Neural cell (in vitro differentiated cells): Measurements from ENCODE around the gene SIL1. TPM values are rescaled to one million over a fixed set of nuclear protein-coding genes. Genes with fewer than 3 reads are reported as not detected.

Source experiments
- H2AFZ ChIP-seq: fragments of 200-600, 300-800 bp; sonication (generic), shearing (Covaris generic); 2 replicates; pipeline ENCODE4 v1.6.0; 2014; ENCODE audit warnings: low read depth, mild to moderate bottlenecking, antibody characterized with exemption, low read length, moderate library complexity
- H3F3A ChIP-seq: fragments of 200-600 bp; shearing (Covaris generic); 2 replicates; pipeline ENCODE4 v1.6.1; 2016; ENCODE audit warnings: mild to moderate bottlenecking, moderate library complexity, mixed read lengths, antibody characterized with exemption, low read length; ENCODE audit not compliant: insufficient read depth, poor library complexity, severe bottlenecking
- H3K27ac ChIP-seq: fragments of 200-600, 300-800 bp; sonication (generic), shearing (Covaris generic); 2 replicates; pipeline ENCODE4 v1.5.1; 2014; ENCODE audit warnings: mild to moderate bottlenecking, low read length, moderate library complexity
- H3K27me3 ChIP-seq: fragments of 300-800, 200-600 bp; sonication (generic), shearing (Covaris generic); 2 replicates; pipeline ENCODE4 v1.6.0; 2014; ENCODE audit warnings: mild to moderate bottlenecking, low read depth, low read length, moderate library complexity; ENCODE audit not compliant: insufficient read depth
- H3K36me3 ChIP-seq: fragments of 300-800, 200-600 bp; sonication (generic), shearing (Covaris generic); 2 replicates; pipeline ENCODE4 v1.5.1; 2014; ENCODE audit warnings: mild to moderate bottlenecking, antibody characterized with exemption, low read length, moderate library complexity; ENCODE audit not compliant: insufficient read depth
- H3K4me2 ChIP-seq: fragments of 300-800, 200-600 bp; sonication (generic), shearing (Covaris generic); 2 replicates; pipeline ENCODE4 v1.6.0; 2014; ENCODE audit warnings: mild to moderate bottlenecking, low read length
- H3K4me3 ChIP-seq: fragments of 300-800, 200-600 bp; sonication (generic), shearing (Covaris generic); 2 replicates; pipeline ENCODE4 v1.5.1; 2014; ENCODE audit warnings: mild to moderate bottlenecking, low read length, moderate library complexity
- H3K79me2 ChIP-seq: fragments of 200-600 bp; shearing (Covaris generic); replicated peaks from 2 replicates; pipeline ENCODE4 v1.6.0; 2014; ENCODE audit warnings: mild to moderate bottlenecking, low read length, moderate library complexity; ENCODE audit not compliant: insufficient read depth
- H3K9ac ChIP-seq: fragments of 300-800, 200-600 bp; sonication (generic), shearing (Covaris generic); 2 replicates; pipeline ENCODE4 v1.6.1; 2016; ENCODE audit warnings: mild to moderate bottlenecking, low read length, mixed read lengths
- H3K9me2 ChIP-seq: fragments of 200-600 bp; shearing (Covaris generic); 2 replicates; pipeline ENCODE4 v1.6.1; 2016; ENCODE audit warnings: mild to moderate bottlenecking, low read length, mixed read lengths; ENCODE audit not compliant: insufficient read depth
- H3K9me3 ChIP-seq: fragments of 200-600, 300-800 bp; sonication (generic), shearing (Covaris generic); 2 replicates; pipeline ENCODE4 v1.6.1; 2016; ENCODE audit warnings: mild to moderate bottlenecking, mixed run types, low read length, moderate library complexity, mixed read lengths
- H4K20me1 ChIP-seq: fragments of 200-600 bp; shearing (Covaris generic); 2 replicates; pipeline ENCODE4 v1.6.1; 2016; ENCODE audit warnings: mild to moderate bottlenecking, mixed run types; ENCODE audit not compliant: insufficient read depth
- EP300 ChIP-seq: fragments of 450-650 bp; conservative IDR thresholded peaks from 2 replicates; pipeline ENCODE4 v1.6.1; 2014; ENCODE audit warnings: antibody characterized with exemption, mild to moderate bottlenecking, moderate library complexity; ENCODE audit not compliant: poor library complexity, severe bottlenecking
- EZH2 ChIP-seq: fragments of 200-600, 300-800 bp; shearing (Covaris generic), sonication (generic); IDR thresholded peaks from 2 replicates; pipeline ENCODE4 v1.6.1; 2014; ENCODE audit warnings: antibody characterized with exemption, low read length, borderline replicate concordance, mild to moderate bottlenecking; ENCODE audit not compliant: insufficient read depth, poor library complexity, severe bottlenecking
- MXI1 ChIP-seq: fragments of 450-650 bp; conservative IDR thresholded peaks from 2 replicates; pipeline ENCODE4 v1.6.1; 2014; ENCODE audit warnings: antibody characterized with exemption, mild to moderate bottlenecking; ENCODE audit not compliant: poor library complexity, severe bottlenecking
- POLR2AphosphoS5 ChIP-seq: IDR thresholded peaks from 2 replicates; pipeline ENCODE4 v1.6.1; 2012
- RAD21 ChIP-seq: fragments of 450-650 bp; conservative IDR thresholded peaks from 2 replicates; pipeline ENCODE4 v1.6.1; 2014; ENCODE audit warnings: antibody characterized with exemption, mild to moderate bottlenecking, moderate library complexity
- REST ChIP-seq: IDR thresholded peaks from 2 replicates; pipeline ENCODE4 v1.6.1; 2012; ENCODE audit warnings: borderline replicate concordance
- SMC3 ChIP-seq: fragments of 450-650 bp; conservative IDR thresholded peaks from 2 replicates; pipeline ENCODE4 v1.6.1; 2014; ENCODE audit warnings: antibody characterized with exemption, mild to moderate bottlenecking, moderate library complexity; ENCODE audit not compliant: poor library complexity
- TAF1 ChIP-seq: IDR thresholded peaks from 2 replicates; pipeline ENCODE4 v1.6.1; 2012; ENCODE audit warnings: low read depth
- polyA plus RNA-seq: library from polyadenylated mRNA; depleted of rRNA; stranded (reverse); fragments of >200 nt; gene quantifications from 2 replicates; pipeline ENCODE4 v1.2.3, GENCODE V29; 2014
- TF ChIP-seq, protein P1 (sequence below): fragments of 450-650 bp; IDR thresholded peaks from 2 replicates; pipeline ENCODE4 v1.5.1; 2014; ENCODE audit warnings: antibody characterized with exemption, mild to moderate bottlenecking, moderate library complexity; ENCODE audit not compliant: poor library complexity, severe bottlenecking

SIL1 gene
- polyA plus RNA-seq, 1 donor from 2014 or later, result 4.7 TPM

- Histone ChIP-seq H3K27ac (no peak overlapping the region), H3K4me3 (no peak overlapping the region), H3K9ac (no peak overlapping the region), H4K20me1 (no peaks in the 10 kb centered on the region), H3K27me3 (no peaks in the 10 kb centered on the region), H3K4me2 (no peak overlapping the region), H3K79me2 (no peaks in the 10 kb centered on the region), H3K9me2 (no peaks in the 10 kb centered on the region), H3F3A (no peaks in the 10 kb centered on the region), H3K9me3 (no peaks in the 10 kb centered on the region), H3K36me3 (no peaks in the 10 kb centered on the region), H2AFZ (no peak overlapping the region)
- TF ChIP-seq SMC3, result no peak
- TF ChIP-seq REST, result no peak
- TF ChIP-seq MXI1, result no peak
- TF ChIP-seq EZH2, result no peak
- TF ChIP-seq EP300, result no peak
- TF ChIP-seq, protein P1, sequence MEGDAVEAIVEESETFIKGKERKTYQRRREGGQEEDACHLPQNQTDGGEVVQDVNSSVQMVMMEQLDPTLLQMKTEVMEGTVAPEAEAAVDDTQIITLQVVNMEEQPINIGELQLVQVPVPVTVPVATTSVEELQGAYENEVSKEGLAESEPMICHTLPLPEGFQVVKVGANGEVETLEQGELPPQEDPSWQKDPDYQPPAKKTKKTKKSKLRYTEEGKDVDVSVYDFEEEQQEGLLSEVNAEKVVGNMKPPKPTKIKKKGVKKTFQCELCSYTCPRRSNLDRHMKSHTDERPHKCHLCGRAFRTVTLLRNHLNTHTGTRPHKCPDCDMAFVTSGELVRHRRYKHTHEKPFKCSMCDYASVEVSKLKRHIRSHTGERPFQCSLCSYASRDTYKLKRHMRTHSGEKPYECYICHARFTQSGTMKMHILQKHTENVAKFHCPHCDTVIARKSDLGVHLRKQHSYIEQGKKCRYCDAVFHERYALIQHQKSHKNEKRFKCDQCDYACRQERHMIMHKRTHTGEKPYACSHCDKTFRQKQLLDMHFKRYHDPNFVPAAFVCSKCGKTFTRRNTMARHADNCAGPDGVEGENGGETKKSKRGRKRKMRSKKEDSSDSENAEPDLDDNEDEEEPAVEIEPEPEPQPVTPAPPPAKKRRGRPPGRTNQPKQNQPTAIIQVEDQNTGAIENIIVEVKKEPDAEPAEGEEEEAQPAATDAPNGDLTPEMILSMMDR, result no peak
- no peak for TF ChIP-seq TAF1
- TF ChIP-seq RAD21, result no peak
- TF ChIP-seq POLR2AphosphoS5, result no peak
Measured at GRCh38 chr5:139082813-139083498, 115.2 kb downstream of the SIL1 start.

DNA sequence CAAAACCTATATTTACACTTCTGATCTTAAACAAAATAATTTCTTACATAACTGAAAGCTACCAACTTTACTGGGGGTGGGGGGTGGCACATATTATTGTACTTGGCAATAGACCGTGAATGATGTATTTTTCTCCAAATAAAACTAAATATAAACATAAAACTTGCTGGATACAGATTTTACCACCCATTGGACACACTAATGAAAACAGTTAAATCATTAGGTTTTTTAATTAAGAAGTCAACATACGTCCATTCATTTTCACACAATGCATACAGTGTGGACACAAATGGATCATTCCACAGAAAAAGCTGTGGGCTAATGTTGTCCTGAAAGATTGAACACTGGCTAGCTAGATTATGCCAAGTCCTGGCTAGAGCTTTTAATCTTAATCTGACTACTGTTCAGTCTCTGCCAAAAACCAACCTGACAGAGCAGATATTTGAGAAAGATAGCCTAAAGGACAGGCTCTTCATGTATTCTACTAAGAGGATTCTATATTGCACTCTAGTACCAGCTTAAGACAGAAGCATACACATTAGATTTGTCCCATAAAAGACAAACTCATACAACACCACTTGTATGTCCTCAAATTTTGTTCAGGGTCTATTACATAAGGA, 118.1 kb downstream of the SIL1 start:
- Histone ChIP-seq H3K36me3 (no peaks in the 10 kb centered on the region), H3K27me3 (no peaks in the 10 kb centered on the region), H3K79me2 (no peaks in the 10 kb centered on the region), H3K9ac (no peak overlapping the region), H3K9me2 (no peaks in the 10 kb centered on the region), H3K9me3 (no peaks in the 10 kb centered on the region), H3K4me2 (no peak overlapping the region), H4K20me1 (no peaks in the 10 kb centered on the region), H3K4me3 (no peak overlapping the region), H2AFZ (no peak overlapping the region), H3K27ac (no peak overlapping the region), H3F3A (no peaks in the 10 kb centered on the region)
- no peak for TF ChIP-seq REST
- TF ChIP-seq POLR2AphosphoS5, result no peak
- TF ChIP-seq EP300, result no peak
- TF ChIP-seq TAF1, result no peak
- TF ChIP-seq MXI1, result no peak
